Measurements from ENCODE around the gene CCDC78. TPM values are rescaled to one million over a fixed set of nuclear protein-coding genes. Genes with fewer than 3 reads are reported as not detected.
"Not testable (repeated sequence)": the region's sequence is repeated elsewhere in the genome, so short reads cannot be mapped to it uniquely, and the experiment has no call there.

CCDC78 gene
- total RNA-seq, 1 donor from 2014 or later = 3.9 TPM

DNA sequence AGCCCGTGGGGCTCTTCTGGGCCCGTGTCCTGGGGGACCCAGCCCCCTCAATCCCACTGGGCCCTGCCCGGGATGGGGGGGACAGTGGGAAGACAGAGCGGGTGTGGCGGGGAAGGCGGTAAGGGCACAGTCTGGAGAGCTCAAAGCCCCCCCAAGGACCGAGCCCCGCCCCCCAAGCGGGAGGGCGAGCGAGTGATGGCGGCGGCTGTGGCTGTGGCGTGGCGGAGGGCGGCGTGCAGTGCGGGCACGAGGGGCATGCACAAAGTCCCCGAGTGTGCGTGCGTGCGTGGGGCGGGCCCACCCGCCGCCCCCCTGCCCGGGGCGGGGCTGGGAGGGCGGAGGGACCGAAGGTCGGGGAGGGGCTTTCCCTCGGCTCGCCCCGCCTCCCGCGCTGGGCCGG is 32.5 kb downstream of the CCDC78 start:
- H3K36me3 Mint-ChIP-seq = no peaks in the 10 kb centered on the region
- peaks cover 3% of the 10 kb centered on the region for H3K4me1 Mint-ChIP-seq (ENCODE audit: unreplicated experiment)
- TF ChIP-seq, protein P1, sequence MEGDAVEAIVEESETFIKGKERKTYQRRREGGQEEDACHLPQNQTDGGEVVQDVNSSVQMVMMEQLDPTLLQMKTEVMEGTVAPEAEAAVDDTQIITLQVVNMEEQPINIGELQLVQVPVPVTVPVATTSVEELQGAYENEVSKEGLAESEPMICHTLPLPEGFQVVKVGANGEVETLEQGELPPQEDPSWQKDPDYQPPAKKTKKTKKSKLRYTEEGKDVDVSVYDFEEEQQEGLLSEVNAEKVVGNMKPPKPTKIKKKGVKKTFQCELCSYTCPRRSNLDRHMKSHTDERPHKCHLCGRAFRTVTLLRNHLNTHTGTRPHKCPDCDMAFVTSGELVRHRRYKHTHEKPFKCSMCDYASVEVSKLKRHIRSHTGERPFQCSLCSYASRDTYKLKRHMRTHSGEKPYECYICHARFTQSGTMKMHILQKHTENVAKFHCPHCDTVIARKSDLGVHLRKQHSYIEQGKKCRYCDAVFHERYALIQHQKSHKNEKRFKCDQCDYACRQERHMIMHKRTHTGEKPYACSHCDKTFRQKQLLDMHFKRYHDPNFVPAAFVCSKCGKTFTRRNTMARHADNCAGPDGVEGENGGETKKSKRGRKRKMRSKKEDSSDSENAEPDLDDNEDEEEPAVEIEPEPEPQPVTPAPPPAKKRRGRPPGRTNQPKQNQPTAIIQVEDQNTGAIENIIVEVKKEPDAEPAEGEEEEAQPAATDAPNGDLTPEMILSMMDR (conservative IDR thresholded peaks at IDR 0.05) = no peak
- H3K27ac Mint-ChIP-seq = no peak overlapping the region
- no peak overlapping the region for H3K4me3 Mint-ChIP-seq
- no peak for DNase-seq (ENCODE audit: extremely low spot score, unreplicated experiment)
- peaks cover 52% of the 10 kb centered on the region for H3K27me3 Mint-ChIP-seq
- no peaks in the 10 kb centered on the region for H3K9me3 Mint-ChIP-seq

DNA sequence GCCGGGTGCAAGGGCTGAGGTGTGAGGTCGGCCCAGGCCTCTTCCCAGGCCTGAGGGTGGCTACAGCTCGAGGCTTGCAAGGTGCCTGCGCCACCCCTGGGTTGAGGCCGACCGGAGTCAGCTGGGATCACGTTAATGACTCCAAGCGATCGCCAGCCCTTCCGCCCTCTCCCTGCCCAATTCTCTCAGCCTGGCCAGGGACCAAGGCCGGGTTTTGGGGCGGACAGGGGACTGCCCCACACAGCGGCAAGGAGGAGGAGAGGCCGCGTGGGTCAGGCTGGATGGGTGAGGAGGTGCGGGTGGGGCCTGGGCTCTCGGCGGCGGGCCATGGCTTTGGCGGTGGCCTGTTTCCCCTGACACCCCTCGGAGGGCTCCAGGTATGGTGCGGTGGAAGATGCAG is 32.9 kb downstream of the CCDC78 start:
- Mint-ChIP-seq H3K27me3 (peaks cover 50% of the 10 kb centered on the region), H3K4me1 (ENCODE audit: unreplicated experiment) (peaks cover 4% of the 10 kb centered on the region), H3K9me3 (no peaks in the 10 kb centered on the region), H3K27ac (no peak overlapping the region), H3K4me3 (no peak overlapping the region), H3K36me3 (no peaks in the 10 kb centered on the region)
- TF ChIP-seq, protein P1 (conservative IDR thresholded peaks at IDR 0.05) = no peak
- DNase-seq (ENCODE audit: extremely low spot score, unreplicated experiment) = no peak

DNA sequence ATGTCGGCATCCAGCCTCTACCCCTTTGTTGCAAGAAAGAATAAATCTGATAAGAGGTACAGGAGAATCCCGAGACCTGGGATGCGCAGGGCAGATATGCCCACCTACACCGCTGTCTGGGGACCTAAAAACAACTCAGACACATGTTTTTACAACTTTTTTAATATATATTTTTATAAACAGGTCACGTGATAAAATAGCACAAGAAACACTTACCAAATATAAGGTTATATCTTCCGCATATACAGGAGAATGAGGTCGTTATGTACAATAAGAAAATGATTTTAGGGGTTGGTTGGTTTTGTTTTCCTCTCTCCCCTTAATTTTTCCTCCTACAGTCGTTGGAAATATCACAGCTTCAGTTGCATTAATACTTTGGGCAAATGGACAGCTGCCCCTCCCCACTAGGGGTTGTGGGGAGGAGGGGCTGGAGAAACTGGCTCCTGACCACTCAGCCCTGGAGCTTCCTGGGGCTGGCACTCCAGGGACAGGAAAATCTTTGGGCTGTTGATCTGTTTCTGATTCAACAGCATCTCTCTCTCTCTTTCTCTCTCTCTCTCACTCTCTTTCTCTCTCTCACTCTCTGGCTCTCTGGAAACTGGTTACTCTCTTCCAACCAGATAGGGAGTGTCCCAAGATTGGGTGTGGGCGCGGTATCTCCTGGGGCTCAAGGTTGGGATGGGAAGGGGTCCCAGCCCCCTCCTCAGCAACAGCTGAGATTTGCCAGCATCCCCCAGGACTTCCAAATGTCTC is 33.7 kb downstream of the CCDC78 start:
- DNase-seq (ENCODE audit: extremely low spot score, unreplicated experiment) = no peak

GRCh38 chr16:691242-691641 is 35.0 kb downstream of the CCDC78 start:
- DNase-seq (ENCODE audit: extremely low spot score, unreplicated experiment); H3K36me3 Mint-ChIP-seq; H3K9me3 Mint-ChIP-seq; H3K4me1 Mint-ChIP-seq (ENCODE audit: unreplicated experiment): not testable (repeated sequence)
- Mint-ChIP-seq H3K27ac (peak overlapping the region; percentile 91), H3K4me3 (peak overlapping the region; percentile 91), H3K27me3 (peaks cover 33% of the 10 kb centered on the region)

More for the DNA sequence above, 33.7 kb downstream of the CCDC78 start:
- H3K27ac Mint-ChIP-seq = no peak overlapping the region
- no peaks in the 10 kb centered on the region for H3K9me3 Mint-ChIP-seq
- H3K4me1 Mint-ChIP-seq (ENCODE audit: unreplicated experiment) = peaks cover 4% of the 10 kb centered on the region
- TF ChIP-seq, protein P1 (conservative IDR thresholded peaks at IDR 0.05) = no peak
- H3K4me3 Mint-ChIP-seq = peak overlapping the region; percentile 69
- peaks cover 45% of the 10 kb centered on the region for H3K27me3 Mint-ChIP-seq
- no peaks in the 10 kb centered on the region for H3K36me3 Mint-ChIP-seq

GRCh38 chr16:689175-689897 is 36.9 kb downstream of the CCDC78 start:
- TF ChIP-seq, protein P1 (conservative IDR thresholded peaks at IDR 0.05) = no peak
- H3K27ac Mint-ChIP-seq = no peak overlapping the region
- H3K9me3 Mint-ChIP-seq = no peaks in the 10 kb centered on the region
- peaks cover 21% of the 10 kb centered on the region for H3K27me3 Mint-ChIP-seq
- H3K4me1 Mint-ChIP-seq (ENCODE audit: unreplicated experiment) = peaks cover 4% of the 10 kb centered on the region
- peak overlapping the region; percentile 91 for H3K4me3 Mint-ChIP-seq
- DNase-seq (ENCODE audit: extremely low spot score, unreplicated experiment) = no peak
- H3K36me3 Mint-ChIP-seq = no peaks in the 10 kb centered on the region

DNA sequence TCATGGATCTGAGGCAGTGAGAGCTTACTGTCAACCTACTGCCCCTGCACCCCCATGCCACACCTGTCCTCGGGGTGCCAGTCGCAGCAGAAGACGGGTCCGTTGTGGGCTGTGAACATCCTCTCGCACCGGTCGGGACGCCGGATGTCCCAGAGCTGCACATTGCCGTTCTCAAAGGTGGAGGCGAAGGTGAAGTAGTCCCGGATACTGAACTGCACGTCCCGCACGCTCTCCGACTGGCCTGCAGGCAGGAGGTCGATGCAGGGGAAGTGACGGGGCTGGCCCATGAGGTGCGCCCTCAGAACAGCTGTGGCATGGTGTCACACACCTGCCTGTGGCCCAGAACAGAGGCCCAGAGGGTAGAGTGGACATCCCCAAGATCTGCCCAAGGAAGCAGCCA is 38.7 kb downstream of the CCDC78 start:
- H3K9me3 Mint-ChIP-seq = no peaks in the 10 kb centered on the region
- no peak for DNase-seq (ENCODE audit: extremely low spot score, unreplicated experiment)
- TF ChIP-seq, protein P1 (conservative IDR thresholded peaks at IDR 0.05) = no peak
- peaks cover 7% of the 10 kb centered on the region for H3K27me3 Mint-ChIP-seq
- H3K4me3 Mint-ChIP-seq = no peak overlapping the region
- no peak overlapping the region for H3K27ac Mint-ChIP-seq
- H3K36me3 Mint-ChIP-seq = peaks cover 2% of the 10 kb centered on the region
- peaks cover 6% of the 10 kb centered on the region for H3K4me1 Mint-ChIP-seq (ENCODE audit: unreplicated experiment)
